OCI-LY1 (cell line): Measurements from ENCODE around the gene TNS1.

ENCODE experiments used
- H2AFZ ChIP-seq: fragments of 200-600 bp; sonication (generic), shearing (Covaris generic); 2 replicates; pipeline ENCODE4 v1.6.0; 2014; ENCODE audit warnings: antibody characterized with exemption, mild to moderate bottlenecking, low read length
- H3F3A ChIP-seq: fragments of 200-600 bp; sonication (generic), shearing (Covaris generic); 2 replicates; pipeline ENCODE4 v1.6.0; 2014; ENCODE audit warnings: mild to moderate bottlenecking, antibody characterized with exemption, low read length, moderate library complexity; ENCODE audit not compliant: insufficient read depth
- H3K27ac ChIP-seq: fragments of 200-600 bp; sonication (generic); 2 replicates; pipeline ENCODE4 v1.5.1; 2014; ENCODE audit warnings: low read length, mixed run types, mild to moderate bottlenecking, low read depth; ENCODE audit not compliant: poor library complexity, severe bottlenecking
- H3K27me3 ChIP-seq: fragments of 200-600 bp; sonication (generic); 2 replicates; pipeline ENCODE4 v1.6.0; 2014; ENCODE audit warnings: antibody characterized with exemption, mild to moderate bottlenecking, low read length, moderate library complexity; ENCODE audit not compliant: insufficient read depth
- H3K36me3 ChIP-seq: fragments of 200-600 bp; sonication (generic); 2 replicates; pipeline ENCODE4 v1.6.1; 2014; ENCODE audit warnings: mild to moderate bottlenecking, antibody characterized with exemption, low read length, moderate library complexity, mixed read lengths; ENCODE audit not compliant: insufficient read depth
- H3K4me1 ChIP-seq: fragments of 200-600 bp; sonication (generic); 2 replicates; pipeline ENCODE4 v1.5.1; 2014; ENCODE audit warnings: mild to moderate bottlenecking, low read length, moderate library complexity; ENCODE audit not compliant: insufficient read depth, severe bottlenecking
- H3K4me2 ChIP-seq: fragments of 200-600 bp; sonication (generic), shearing (Covaris generic); 2 replicates; pipeline ENCODE4 v1.6.1; 2014; ENCODE audit warnings: low read length
- H3K4me3 ChIP-seq: fragments of 200-600 bp; sonication (generic); 2 replicates; pipeline ENCODE4 v1.5.1; 2014; ENCODE audit warnings: low read length, low read depth, mild to moderate bottlenecking, mixed read lengths; ENCODE audit not compliant: poor library complexity, severe bottlenecking
- H3K79me2 ChIP-seq: fragments of 200-600 bp; shearing (Covaris generic); 2 replicates; pipeline ENCODE4 v1.6.1; 2016; ENCODE audit warnings: mixed run types, low read length, mixed read lengths; ENCODE audit not compliant: insufficient read depth
- H3K9ac ChIP-seq: fragments of 200-600 bp; sonication (generic), shearing (Covaris generic); 2 replicates; pipeline ENCODE4 v1.6.1; 2014; ENCODE audit warnings: mild to moderate bottlenecking, low read length, mixed read lengths
- H3K9me2 ChIP-seq: fragments of 200-600 bp; sonication (generic), shearing (Covaris generic); 2 replicates; pipeline ENCODE4 v1.6.1; 2014; ENCODE audit warnings: low read depth, mild to moderate bottlenecking, low read length, mixed read lengths
- H3K9me3 ChIP-seq: fragments of 200-600 bp; shearing (Covaris generic); 2 replicates; pipeline ENCODE4 v1.6.1; 2014; ENCODE audit warnings: low read length, mixed read lengths
- H4K20me1 ChIP-seq: fragments of 200-600 bp; sonication (generic), shearing (Covaris generic); 2 replicates; pipeline ENCODE4 v1.6.0; 2016; ENCODE audit warnings: mild to moderate bottlenecking, low read length; ENCODE audit not compliant: insufficient read depth
- EZH2 ChIP-seq: fragments of 200-600 bp; sonication (generic), shearing (Covaris generic); IDR thresholded peaks from 2 replicates; pipeline ENCODE4 v1.8.0; 2017; ENCODE audit warnings: borderline replicate concordance, mixed run types, mild to moderate bottlenecking, antibody characterized with exemption, low read length, moderate library complexity, mixed read lengths
- TF ChIP-seq, protein P1 (sequence below): fragments of 200-600 bp; sonication (generic), shearing (Covaris generic); IDR thresholded peaks from 2 replicates; pipeline ENCODE4 v1.5.1; 2017; ENCODE audit warnings: mild to moderate bottlenecking, antibody characterized with exemption, low read length, moderate library complexity, mixed read lengths

The TNS1 gene

GRCh38 chr2:217903142-217903858 lies 99.5 kb downstream of the TNS1 start:
- H3K4me3 ChIP-seq = no peak overlapping the region
- H3K9ac ChIP-seq = no peak overlapping the region
- no peak overlapping the region for H2AFZ ChIP-seq
- no peaks in the 10 kb centered on the region for H3K36me3 ChIP-seq
- no peak for TF ChIP-seq EZH2
- TF ChIP-seq, protein P1, sequence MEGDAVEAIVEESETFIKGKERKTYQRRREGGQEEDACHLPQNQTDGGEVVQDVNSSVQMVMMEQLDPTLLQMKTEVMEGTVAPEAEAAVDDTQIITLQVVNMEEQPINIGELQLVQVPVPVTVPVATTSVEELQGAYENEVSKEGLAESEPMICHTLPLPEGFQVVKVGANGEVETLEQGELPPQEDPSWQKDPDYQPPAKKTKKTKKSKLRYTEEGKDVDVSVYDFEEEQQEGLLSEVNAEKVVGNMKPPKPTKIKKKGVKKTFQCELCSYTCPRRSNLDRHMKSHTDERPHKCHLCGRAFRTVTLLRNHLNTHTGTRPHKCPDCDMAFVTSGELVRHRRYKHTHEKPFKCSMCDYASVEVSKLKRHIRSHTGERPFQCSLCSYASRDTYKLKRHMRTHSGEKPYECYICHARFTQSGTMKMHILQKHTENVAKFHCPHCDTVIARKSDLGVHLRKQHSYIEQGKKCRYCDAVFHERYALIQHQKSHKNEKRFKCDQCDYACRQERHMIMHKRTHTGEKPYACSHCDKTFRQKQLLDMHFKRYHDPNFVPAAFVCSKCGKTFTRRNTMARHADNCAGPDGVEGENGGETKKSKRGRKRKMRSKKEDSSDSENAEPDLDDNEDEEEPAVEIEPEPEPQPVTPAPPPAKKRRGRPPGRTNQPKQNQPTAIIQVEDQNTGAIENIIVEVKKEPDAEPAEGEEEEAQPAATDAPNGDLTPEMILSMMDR = no peak
- no peaks in the 10 kb centered on the region for H3K9me3 ChIP-seq
- H3K9me2 ChIP-seq = no peaks in the 10 kb centered on the region
- no peak overlapping the region for H3K27ac ChIP-seq
- no peaks in the 10 kb centered on the region for H4K20me1 ChIP-seq
- no peaks in the 10 kb centered on the region for H3F3A ChIP-seq
- no peaks in the 10 kb centered on the region; the same call in none of the 2 replicates for H3K27me3 ChIP-seq
- H3K79me2 ChIP-seq = no peaks in the 10 kb centered on the region
- H3K4me2 ChIP-seq = no peak overlapping the region; the same call in 1 of the 2 replicates
- peaks cover 19% of the 10 kb centered on the region for H3K4me1 ChIP-seq

DNA sequence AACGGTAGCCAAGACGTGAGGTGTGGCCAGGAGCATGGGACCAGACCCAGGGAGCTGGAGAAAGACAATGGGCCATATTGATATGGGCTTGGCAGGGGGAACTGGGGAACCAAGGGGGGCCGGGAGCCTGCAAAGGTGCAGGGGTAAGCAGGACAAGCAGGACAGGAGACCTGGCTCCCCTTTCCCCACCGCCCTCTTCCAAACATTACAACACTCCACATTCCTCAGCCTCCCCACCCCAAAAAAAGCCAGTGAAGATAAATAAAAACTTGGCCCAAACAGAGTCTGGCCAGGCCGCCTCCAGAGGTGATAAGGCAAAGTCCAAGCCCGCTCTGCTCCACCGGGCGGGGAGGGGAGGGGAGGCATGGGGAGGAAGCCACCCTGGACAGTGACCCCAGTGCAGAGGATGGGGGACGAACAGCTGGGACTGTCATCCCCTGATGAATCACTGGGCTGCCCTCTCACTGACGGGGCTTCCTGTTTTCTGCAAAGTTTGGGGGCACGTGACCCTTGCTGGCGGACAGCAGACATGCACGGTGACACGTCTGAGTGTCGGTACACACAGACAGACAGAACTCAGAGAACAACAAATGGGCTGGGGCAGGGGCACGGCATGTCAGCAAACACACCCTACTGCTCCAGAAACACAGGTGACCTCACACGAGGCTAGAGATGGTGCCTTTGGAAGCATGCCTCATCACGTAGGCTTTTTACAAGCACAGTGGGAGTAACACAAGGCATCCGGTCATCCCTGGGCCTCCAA lies 100.2 kb downstream of the TNS1 start:
- Histone ChIP-seq H3K9me3 (no peaks in the 10 kb centered on the region), H3K9ac (no peak overlapping the region), H3K79me2 (no peaks in the 10 kb centered on the region), H3K4me1 (peaks cover 19% of the 10 kb centered on the region), H3K4me2 (no peak overlapping the region; the same call in 1 of the 2 replicates), H3F3A (no peaks in the 10 kb centered on the region), H3K27ac (no peak overlapping the region), H3K4me3 (no peak overlapping the region), H3K27me3 (no peaks in the 10 kb centered on the region; the same call in none of the 2 replicates), H3K36me3 (no peaks in the 10 kb centered on the region), H3K9me2 (no peaks in the 10 kb centered on the region), H2AFZ (no peak overlapping the region), H4K20me1 (no peaks in the 10 kb centered on the region)
- TF ChIP-seq EZH2 = no peak
- TF ChIP-seq, protein P1 = no peak

DNA sequence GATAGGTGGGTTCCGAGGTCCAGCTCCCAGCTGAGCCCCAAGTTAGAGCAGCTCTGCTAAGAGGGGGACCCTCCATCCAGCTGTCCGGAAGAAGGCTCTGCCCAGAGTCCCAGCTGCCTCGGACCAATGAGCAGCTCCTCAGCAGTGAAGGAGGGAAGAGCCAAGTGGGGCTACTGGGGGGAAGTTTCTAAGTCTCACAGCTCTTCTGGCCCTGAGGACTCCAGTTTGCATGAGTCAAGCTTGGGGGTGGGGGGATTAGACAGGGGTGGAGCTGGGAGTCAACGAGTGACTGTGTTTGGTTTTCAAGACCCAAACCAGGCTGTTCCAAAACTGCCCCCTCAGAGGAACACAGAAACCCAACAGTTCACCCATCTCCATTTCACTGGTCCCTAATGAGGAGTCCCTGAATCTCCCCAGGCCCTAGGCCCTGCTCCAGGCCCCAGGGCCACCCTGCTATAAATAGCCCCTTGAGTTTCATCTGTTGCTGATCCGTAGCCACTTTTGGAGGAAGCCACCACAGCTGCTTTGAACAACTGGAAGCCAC lies 100.9 kb downstream of the TNS1 start:
- Histone ChIP-seq H3K4me2 (no peak overlapping the region; the same call in 1 of the 2 replicates), H3K27me3 (no peaks in the 10 kb centered on the region; the same call in none of the 2 replicates), H3K79me2 (no peaks in the 10 kb centered on the region), H3K4me1 (peaks cover 19% of the 10 kb centered on the region), H4K20me1 (no peaks in the 10 kb centered on the region), H2AFZ (no peak overlapping the region), H3F3A (no peaks in the 10 kb centered on the region), H3K27ac (no peak overlapping the region), H3K4me3 (no peak overlapping the region), H3K9me3 (no peaks in the 10 kb centered on the region), H3K9ac (no peak overlapping the region), H3K9me2 (no peaks in the 10 kb centered on the region), H3K36me3 (no peaks in the 10 kb centered on the region)
- no peak for TF ChIP-seq EZH2
- TF ChIP-seq, protein P1 = no peak
